HepG2 (cell line): ENCODE results near the gene NELFB. TPM values are rescaled to one million over a fixed set of nuclear protein-coding genes. Genes with fewer than 3 reads are reported as not detected.
A peak's percentile ranks its signal among the peaks of the same experiment; 100 is the strongest.

Source experiments
- ADNP ChIP-seq: sonication (generic); formaldehyde crosslinking; IDR thresholded peaks from 2 replicates; pipeline ENCODE4 v1.4.0; 2020; ENCODE audit warnings: missing genetic modification reagents
- AGO1 ChIP-seq: fragments of 200-400 bp; formaldehyde crosslinking; IDR thresholded peaks from 2 replicates; pipeline ENCODE4 v1.6.1; 2017; ENCODE audit warnings: mild to moderate bottlenecking, low read depth, low read length, moderate library complexity; ENCODE audit not compliant: poor library complexity, severe bottlenecking
- ATF7-NPFF ChIP-seq: sonication (generic); formaldehyde crosslinking; IDR thresholded peaks from 2 replicates; pipeline ENCODE4 v1.8.1; 2023; ENCODE audit warnings: mild to moderate bottlenecking, low read depth, missing genetic modification reagents, moderate library complexity
- CENPBD1 ChIP-seq: sonication (generic); formaldehyde crosslinking; IDR thresholded peaks from 2 replicates; pipeline ENCODE4 v1.8.0; 2022; ENCODE audit warnings: missing genetic modification reagents, low read depth, mild to moderate bottlenecking, borderline replicate concordance
- DBP ChIP-seq: sonication (generic); formaldehyde crosslinking; IDR thresholded peaks from 2 replicates; pipeline ENCODE4 v1.4.0; 2020; ENCODE audit warnings: missing genetic modification reagents; ENCODE audit errors: not compliant biosample characterization
- GLMP ChIP-seq: sonication (generic); formaldehyde crosslinking; IDR thresholded peaks from 2 replicates; pipeline ENCODE4 v1.9.0; 2021; ENCODE audit warnings: missing genetic modification reagents, mild to moderate bottlenecking, borderline replicate concordance
- HIVEP1 ChIP-seq: sonication (generic); formaldehyde crosslinking; IDR thresholded peaks from 2 replicates; pipeline ENCODE4 v1.4.0; 2020; ENCODE audit warnings: mild to moderate bottlenecking, missing genetic modification reagents
- HMG20A ChIP-seq: IDR thresholded peaks from 2 replicates; pipeline ENCODE4 v1.6.1; 2016; ENCODE audit warnings: borderline replicate concordance
- KAT7 ChIP-seq: IDR thresholded peaks from 2 replicates; pipeline ENCODE4 v1.6.1; 2018; ENCODE audit warnings: borderline replicate concordance, missing compliant biosample characterization
- MLX ChIP-seq: IDR thresholded peaks from 2 replicates; pipeline ENCODE4 v1.6.1; 2016
- NFYC ChIP-seq: IDR thresholded peaks from 2 replicates; pipeline ENCODE4 v1.6.1; 2016; ENCODE audit warnings: missing genetic modification reagents, missing compliant biosample characterization
- PHF21A ChIP-seq: sonication (generic); formaldehyde crosslinking; IDR thresholded peaks from 2 replicates; pipeline ENCODE4 v1.5.0; 2020; ENCODE audit warnings: mild to moderate bottlenecking, missing genetic modification reagents
- PHF8 ChIP-seq: sonication (generic); formaldehyde crosslinking; IDR thresholded peaks from 2 replicates; pipeline ENCODE4 v1.5.0; 2020; ENCODE audit warnings: missing genetic modification reagents
- SMARCC2 ChIP-seq: fragments of 450-650 bp; IDR thresholded peaks from 2 replicates; pipeline ENCODE4 v1.6.1; 2017; ENCODE audit warnings: antibody characterized with exemption, mild to moderate bottlenecking
- TOPORS ChIP-seq: sonication (generic); formaldehyde crosslinking; IDR thresholded peaks from 2 replicates; pipeline ENCODE4 v1.8.0; 2023; ENCODE audit warnings: mild to moderate bottlenecking, missing genetic modification reagents
- ZBTB37 ChIP-seq: sonication (generic); formaldehyde crosslinking; IDR thresholded peaks from 2 replicates; pipeline ENCODE4 v1.4.0; 2020; ENCODE audit warnings: mild to moderate bottlenecking, missing genetic modification reagents
- ZFAT ChIP-seq: sonication (generic); formaldehyde crosslinking; conservative IDR thresholded peaks from 2 replicates; pipeline ENCODE4 v1.8.1; 2023; ENCODE audit warnings: missing genetic modification reagents, inconsistent platforms
- ZNF510 ChIP-seq: sonication (generic); formaldehyde crosslinking; IDR thresholded peaks from 2 replicates; pipeline ENCODE4 v1.4.0; 2020; ENCODE audit warnings: low read depth, mild to moderate bottlenecking, missing genetic modification reagents
- ZNF550 ChIP-seq: sonication (generic); formaldehyde crosslinking; IDR thresholded peaks from 2 replicates; pipeline ENCODE4 v1.4.0; 2020; ENCODE audit warnings: mild to moderate bottlenecking, missing genetic modification reagents, borderline replicate concordance
- ZNF619 ChIP-seq: sonication (generic); formaldehyde crosslinking; IDR thresholded peaks from 2 replicates; pipeline ENCODE4 v1.4.0; 2020; ENCODE audit warnings: mild to moderate bottlenecking, missing genetic modification reagents
- ZNF629 ChIP-seq: sonication (generic); formaldehyde crosslinking; conservative IDR thresholded peaks from 2 replicates; pipeline ENCODE4 v1.5.0; 2020; ENCODE audit warnings: missing genetic modification reagents
- ZNF746 ChIP-seq: sonication (generic); formaldehyde crosslinking; IDR thresholded peaks from 2 replicates; pipeline ENCODE4 v1.8.0; 2022; ENCODE audit warnings: mild to moderate bottlenecking, missing genetic modification reagents
- ZNF768 ChIP-seq: sonication (generic); formaldehyde crosslinking; IDR thresholded peaks from 2 replicates; pipeline ENCODE4 v1.4.0; 2020; ENCODE audit warnings: missing genetic modification reagents
- ZNF792 ChIP-seq: IDR thresholded peaks from 2 replicates; pipeline ENCODE4 v1.6.1; 2016
- ZNF83 ChIP-seq: sonication (generic); formaldehyde crosslinking; IDR thresholded peaks from 2 replicates; pipeline ENCODE4 v1.4.0; 2020; ENCODE audit warnings: missing genetic modification reagents, mild to moderate bottlenecking, borderline replicate concordance
- ZSCAN12 ChIP-seq: sonication (generic); formaldehyde crosslinking; IDR thresholded peaks from 2 replicates; pipeline ENCODE4 v1.9.0; 2021; ENCODE audit warnings: mild to moderate bottlenecking, missing genetic modification reagents
- ZSCAN21 ChIP-seq: sonication (generic); formaldehyde crosslinking; IDR thresholded peaks from 2 replicates; pipeline ENCODE4 v1.8.0; 2022; ENCODE audit warnings: mild to moderate bottlenecking, missing genetic modification reagents, moderate library complexity, borderline replicate concordance
- polyA plus RNA-seq, 8 experiments: library from polyadenylated mRNA; depleted of rRNA in 3 of 8; stranded (reverse) in 7 of 8; unstranded in 1 of 8; fragments of >200 nt; fragmentation: Illumina TruSeq in 4 of 8; extraction: Trizol in 4 of 8; gene quantifications; 2 replicates each; pipeline versions ENCODE4 v1.2.1 to v1.2.3, GENCODE V29; 2011 to 2016; ENCODE audit warnings: low read depth in 4 of 8, missing spikeins in 1 of 8, mixed read lengths in 1 of 8; ENCODE audit not compliant: insufficient read depth in 1 of 8
- total RNA-seq, 5 experiments: library from RNA; depleted of rRNA; stranded (reverse); fragments of >200 nt; fragmentation: Illumina TruSeq; extraction: Trizol; gene quantifications; 2 replicates each; pipeline ENCODE4 v1.2.3, GENCODE V29; 2016; ENCODE audit warnings: low read depth in 1 of 5

NELFB gene
- total and polyA plus RNA-seq, 2 of the 13 experiments (the other 11 are each of a cell fraction or from before 2014, with no cell fraction given), result 26.5 to 45.8 TPM

- TF ChIP-seq ADNP (CRISPR knock-in tag) (no peak), ZNF792 (CRISPR knock-in tag) (no peak), KAT7 (CRISPR knock-in tag) (no peak), ZSCAN21 (CRISPR knock-in tag) (no peak), ZNF550 (CRISPR knock-in tag) (no peak), NFYC (no peak), ZNF510 (CRISPR knock-in tag) (0 out of 2 replicates have a peak, but pooled peaks have one; percentile 31), ZNF629 (CRISPR knock-in tag) (no peak), ZSCAN12 (CRISPR knock-in tag) (no peak), ZFAT (CRISPR knock-in tag) (no peak), PHF21A (CRISPR knock-in tag) (no peak), ZNF768 (CRISPR knock-in tag) (no peak), MLX (no peak), ZNF619 (CRISPR knock-in tag) (no peak), ZNF746 (CRISPR knock-in tag) (no peak; the same call in 1 of the 2 replicates), AGO1 (peak; percentile 22), ZBTB37 (CRISPR knock-in tag) (no peak), HIVEP1 (0 out of 2 replicates have a peak, but pooled peaks have one; percentile 24), CENPBD1 (CRISPR knock-in tag) (no peak), PHF8 (no peak), SMARCC2 (no peak), ATF7-NPFF (CRISPR knock-in tag) (no peak; the same call in 1 of the 2 replicates), DBP (no peak), TOPORS (no peak), GLMP (CRISPR knock-in tag) (no peak), HMG20A (CRISPR knock-in tag) (no peak), ZNF83 (CRISPR knock-in tag) (no peak)
Observed at GRCh38 chr9:137276473-137277328, 21.6 kb downstream of the NELFB start (continued).
